Activated CD8-positive, alpha-beta T cell treated with anti-CD3 and anti-CD28 coated beads for 36 hours (primary cell): Measurements from ENCODE around the gene ST8SIA6. TPM values are rescaled to one million over a fixed set of nuclear protein-coding genes. Genes with fewer than 3 reads are reported as not detected.
"Not testable (repeated sequence)": the region's sequence is repeated elsewhere in the genome, so short reads cannot be mapped to it uniquely, and the experiment has no call there.

Experiments used
- ATAC-seq: fragments of 200-7000 bp; cut with Tn5 transposase; one replicate; pipeline ENCODE4 v1.10.0; 2021; ENCODE audit warnings: mild to moderate bottlenecking, moderate library complexity
- CTCF ChIA-PET: fragments of 350-600 bp; sonication (Branson Sonifier 250); formaldehyde crosslinking; loops from one replicate; lab custom pipeline; 2021; ENCODE audit warnings: antibody characterized with exemption; lab: Charles Lee
- POLR2A ChIA-PET: fragments of 350-600 bp; sonication (Branson Sonifier 250); formaldehyde crosslinking; loops from one replicate; lab custom pipeline; 2021; ENCODE audit warnings: antibody characterized with exemption; lab: Charles Lee
- DNase-seq: peaks from one replicate; pipeline ENCODE4 v3.0.0-alpha.2; 2020
- H3K27ac Mint-ChIP-seq: one replicate; pipeline ENCODE4 v1.8.0; 2021; ENCODE audit warnings: mild to moderate bottlenecking, mixed read lengths
- H3K27me3 Mint-ChIP-seq: one replicate; pipeline ENCODE4 v1.8.0; 2021; ENCODE audit warnings: mixed read lengths
- H3K36me3 Mint-ChIP-seq: one replicate; pipeline ENCODE4 v1.8.0; 2021; ENCODE audit warnings: low read depth, mixed read lengths
- H3K4me1 Mint-ChIP-seq: one replicate; pipeline ENCODE4 v1.8.0; 2021; ENCODE audit warnings: low read depth, mixed read lengths
- H3K4me3 Mint-ChIP-seq: one replicate; pipeline ENCODE4 v1.8.0; 2021; ENCODE audit warnings: mild to moderate bottlenecking, moderate library complexity, mixed read lengths
- H3K9me3 Mint-ChIP-seq: one replicate; pipeline ENCODE4 v1.8.0; 2021; ENCODE audit warnings: mixed read lengths
- intact Hi-C: fragments of 100-400 bp; cut with micrococcal nuclease; formaldehyde crosslinking; loops from one replicate; pipeline ENCODE4 v1.10.0; 2022
- total RNA-seq, 2 experiments: library from RNA; stranded (reverse); gene quantifications; one replicate each; pipeline ENCODE4 v1.2.3, GENCODE V29; 2021
- TF ChIP-seq, protein P1 (sequence below): fragments of 200-600 bp; IDR thresholded peaks from one replicate; pipeline ENCODE4 v1.8.0; 2022; ENCODE audit warnings: antibody characterized with exemption, mild to moderate bottlenecking

ST8SIA6 gene, protein sequence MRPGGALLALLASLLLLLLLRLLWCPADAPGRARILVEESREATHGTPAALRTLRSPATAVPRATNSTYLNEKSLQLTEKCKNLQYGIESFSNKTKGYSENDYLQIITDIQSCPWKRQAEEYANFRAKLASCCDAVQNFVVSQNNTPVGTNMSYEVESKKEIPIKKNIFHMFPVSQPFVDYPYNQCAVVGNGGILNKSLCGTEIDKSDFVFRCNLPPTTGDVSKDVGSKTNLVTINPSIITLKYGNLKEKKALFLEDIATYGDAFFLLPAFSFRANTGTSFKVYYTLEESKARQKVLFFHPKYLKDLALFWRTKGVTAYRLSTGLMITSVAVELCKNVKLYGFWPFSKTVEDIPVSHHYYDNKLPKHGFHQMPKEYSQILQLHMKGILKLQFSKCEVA
- total RNA-seq = not detected

DNA sequence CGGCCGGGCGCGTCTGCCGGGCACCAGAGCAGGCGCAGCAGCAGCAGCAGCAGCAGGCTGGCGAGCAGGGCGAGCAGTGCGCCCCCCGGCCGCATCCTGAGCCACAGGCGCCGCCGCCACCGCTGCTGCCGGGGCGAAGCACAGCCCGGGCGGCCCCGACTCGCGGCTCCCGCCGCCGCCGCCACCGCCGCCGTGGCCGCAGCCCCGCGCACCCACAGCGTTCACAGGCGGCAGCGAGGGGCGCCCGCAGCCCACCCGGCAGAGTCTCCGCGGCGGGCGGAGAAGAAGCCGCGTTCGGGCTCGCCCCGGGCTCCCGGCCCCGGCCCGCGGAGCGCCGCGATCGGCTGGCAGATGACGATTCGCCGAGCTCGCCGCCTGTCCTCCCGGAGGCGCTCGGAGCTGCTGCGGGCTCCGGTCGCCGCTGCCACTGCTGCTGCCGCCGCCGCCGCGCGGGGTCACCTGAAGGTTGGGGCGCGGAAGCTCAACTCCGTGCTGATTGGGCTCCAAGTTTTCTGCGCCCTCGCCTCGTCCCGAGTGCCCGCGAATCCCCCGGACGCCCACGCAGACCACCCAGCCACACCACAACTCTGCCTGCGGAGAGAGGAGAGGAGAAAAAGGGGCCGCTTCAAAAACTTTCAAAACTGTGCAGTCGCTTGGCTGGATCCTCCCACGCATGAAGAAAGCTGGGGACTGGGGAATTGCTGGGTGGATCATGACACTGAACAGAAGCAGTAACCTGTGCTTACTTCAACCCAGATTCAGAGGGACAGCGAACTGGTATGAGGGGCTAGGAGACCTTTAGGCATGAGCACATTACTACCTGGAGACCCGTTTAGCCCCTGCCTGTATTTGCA is at the start of gene ST8SIA6:
Gene ST8SIA6 (minus strand): TSS at position 435 of the 854 bp plus-strand sequence. CDS start 340 bp downstream, at position 95.
- Mint-ChIP-seq H3K4me3 (peak within 1 kb of the TSS; percentile 72), H3K4me1 (peaks cover 15% of the 10 kb centered on the region), H3K9me3 (peaks cover 2% of the 10 kb centered on the region), H3K27me3 (peaks cover 44% of the 10 kb centered on the region), H3K36me3 (peaks cover 2% of the 10 kb centered on the region), H3K27ac (no peak within 1 kb of the TSS)
- intact Hi-C loops = no loop called here
- peak; percentile 37 for DNase-seq
- ATAC-seq = peak; percentile 75
- TF ChIP-seq, protein P1, sequence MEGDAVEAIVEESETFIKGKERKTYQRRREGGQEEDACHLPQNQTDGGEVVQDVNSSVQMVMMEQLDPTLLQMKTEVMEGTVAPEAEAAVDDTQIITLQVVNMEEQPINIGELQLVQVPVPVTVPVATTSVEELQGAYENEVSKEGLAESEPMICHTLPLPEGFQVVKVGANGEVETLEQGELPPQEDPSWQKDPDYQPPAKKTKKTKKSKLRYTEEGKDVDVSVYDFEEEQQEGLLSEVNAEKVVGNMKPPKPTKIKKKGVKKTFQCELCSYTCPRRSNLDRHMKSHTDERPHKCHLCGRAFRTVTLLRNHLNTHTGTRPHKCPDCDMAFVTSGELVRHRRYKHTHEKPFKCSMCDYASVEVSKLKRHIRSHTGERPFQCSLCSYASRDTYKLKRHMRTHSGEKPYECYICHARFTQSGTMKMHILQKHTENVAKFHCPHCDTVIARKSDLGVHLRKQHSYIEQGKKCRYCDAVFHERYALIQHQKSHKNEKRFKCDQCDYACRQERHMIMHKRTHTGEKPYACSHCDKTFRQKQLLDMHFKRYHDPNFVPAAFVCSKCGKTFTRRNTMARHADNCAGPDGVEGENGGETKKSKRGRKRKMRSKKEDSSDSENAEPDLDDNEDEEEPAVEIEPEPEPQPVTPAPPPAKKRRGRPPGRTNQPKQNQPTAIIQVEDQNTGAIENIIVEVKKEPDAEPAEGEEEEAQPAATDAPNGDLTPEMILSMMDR = no peak
- POLR2A ChIA-PET = no interaction called here
- CTCF ChIA-PET = interaction anchor here (0.9 to 2.0 kb wide), 5 partner anchors 10 to 146 kb away, joined by 3 to 5 read pairs (median 3); no protein-coding TSS in a partner anchor

DNA sequence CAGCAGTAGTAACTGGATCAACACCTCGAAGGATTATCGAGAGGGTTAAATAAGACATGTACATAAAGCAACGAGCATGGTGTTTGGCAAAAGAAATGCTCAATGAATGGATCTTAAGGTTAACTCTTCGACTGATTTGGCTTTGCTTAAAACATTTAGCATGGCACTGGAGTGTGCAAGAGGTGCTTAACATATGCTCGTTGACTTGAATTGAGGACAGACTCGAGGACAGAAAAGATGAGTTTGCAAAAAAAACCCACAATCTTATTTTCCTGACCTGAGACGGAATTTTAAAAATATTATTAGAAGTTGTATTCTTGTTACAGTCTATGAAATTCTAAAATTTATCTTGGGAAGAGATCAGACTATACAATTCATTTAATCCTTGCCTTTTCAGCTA is 49.4 kb upstream of the ST8SIA6 start:
- no peak overlapping the region for H3K4me3 Mint-ChIP-seq
- H3K27me3 Mint-ChIP-seq = peaks cover 3% of the 10 kb centered on the region
- ATAC-seq (no peak), DNase-seq (no peak)
- H3K9me3 Mint-ChIP-seq = peaks cover 3% of the 10 kb centered on the region
- POLR2A ChIA-PET = no interaction called here
- H3K4me1 Mint-ChIP-seq = peaks cover 11% of the 10 kb centered on the region
- CTCF ChIA-PET = no interaction called here
- no peak overlapping the region for H3K27ac Mint-ChIP-seq
- TF ChIP-seq, protein P1 = no peak
- intact Hi-C loops = no loop called here
- no peaks in the 10 kb centered on the region for H3K36me3 Mint-ChIP-seq

DNA sequence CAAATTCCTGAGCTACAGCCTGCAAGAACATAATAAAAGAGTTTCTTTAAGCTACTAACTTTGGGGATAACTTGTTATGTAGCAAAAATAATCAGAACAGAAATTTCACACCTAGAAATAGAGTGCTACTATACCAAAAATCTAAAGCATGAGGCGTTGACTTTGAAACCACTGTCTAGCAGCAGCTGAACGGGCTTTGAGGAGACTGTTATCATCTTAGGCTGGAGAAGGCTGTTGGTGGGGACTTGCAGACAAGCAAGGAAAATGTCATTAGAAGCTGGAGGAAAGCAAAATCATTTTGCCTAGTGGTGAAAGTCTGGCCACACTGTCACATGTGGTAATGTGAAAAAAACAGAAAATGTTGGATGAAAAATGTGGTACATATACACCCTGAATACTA is 48.4 kb upstream of the ST8SIA6 start:
- CTCF ChIA-PET = no interaction called here
- TF ChIP-seq, protein P1 = no peak
- H3K27me3 Mint-ChIP-seq = no peaks in the 10 kb centered on the region
- intact Hi-C loops = no loop called here
- DNase-seq (no peak), ATAC-seq (no peak)
- no peak overlapping the region for H3K27ac Mint-ChIP-seq
- H3K9me3 Mint-ChIP-seq = no peaks in the 10 kb centered on the region
- H3K4me3 Mint-ChIP-seq = no peak overlapping the region
- H3K36me3 Mint-ChIP-seq = no peaks in the 10 kb centered on the region
- POLR2A ChIA-PET = no interaction called here
- peaks cover 11% of the 10 kb centered on the region for H3K4me1 Mint-ChIP-seq

DNA sequence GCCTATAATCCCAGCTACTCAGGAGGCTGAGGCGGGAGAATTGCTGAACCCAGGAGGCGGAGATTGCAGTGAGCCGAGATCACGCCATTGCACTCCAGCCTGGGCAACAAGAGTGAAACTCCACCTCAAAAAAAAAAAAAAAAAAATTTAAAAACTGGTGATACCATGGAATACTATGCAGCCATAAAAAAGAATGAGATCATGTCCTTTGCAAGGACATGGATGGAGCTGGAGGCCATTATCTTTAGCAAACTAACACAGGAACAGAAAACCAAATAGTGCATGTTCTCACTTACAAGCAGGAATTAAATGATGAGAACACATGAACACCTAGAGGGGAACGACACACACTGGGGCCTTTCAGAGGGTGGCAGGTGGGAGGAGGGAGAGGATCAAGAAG is 44.6 kb upstream of the ST8SIA6 start:
- H3K9me3 Mint-ChIP-seq, POLR2A ChIA-PET, intact Hi-C loops, H3K27me3 Mint-ChIP-seq, H3K4me3 Mint-ChIP-seq, H3K4me1 Mint-ChIP-seq, CTCF ChIA-PET, H3K27ac Mint-ChIP-seq, ATAC-seq, DNase-seq, H3K36me3 Mint-ChIP-seq: not testable (repeated sequence)

DNA sequence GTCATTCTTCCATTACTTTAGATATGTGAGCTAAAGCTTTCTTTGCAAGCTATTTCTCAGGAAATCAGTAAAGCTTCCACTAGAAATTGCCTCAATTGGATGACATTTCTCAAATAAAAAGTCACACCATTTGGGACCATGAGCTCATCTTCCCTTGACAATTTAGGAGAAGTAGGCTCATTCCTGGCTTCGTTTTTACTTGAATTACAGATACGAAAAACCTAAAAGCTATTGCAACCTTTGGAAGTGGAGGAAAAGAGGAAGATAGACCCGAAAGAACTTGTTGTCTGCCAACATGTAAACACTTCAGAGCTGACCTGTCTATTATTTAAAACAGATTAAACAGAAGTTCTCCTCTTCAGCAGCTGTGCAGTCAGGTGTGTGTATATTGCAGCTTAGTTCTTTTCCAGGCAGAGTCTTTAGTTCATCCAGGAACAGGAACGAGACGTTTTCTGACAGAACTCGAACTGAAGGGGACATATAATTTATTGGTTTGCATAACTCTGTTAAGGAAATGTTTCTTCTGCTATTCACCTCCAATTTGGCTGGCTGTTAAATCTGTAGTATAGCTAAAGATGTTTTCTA is 43.1 kb upstream of the ST8SIA6 start:
- no peak overlapping the region for H3K4me3 Mint-ChIP-seq
- no peak overlapping the region for H3K27ac Mint-ChIP-seq
- H3K9me3 Mint-ChIP-seq = no peaks in the 10 kb centered on the region
- ChIA-PET CTCF (no interaction called here), POLR2A (no interaction called here)
- H3K36me3 Mint-ChIP-seq = no peaks in the 10 kb centered on the region
- DNase-seq = no peak
- no peaks in the 10 kb centered on the region for H3K4me1 Mint-ChIP-seq
- TF ChIP-seq, protein P1 = no peak
- peaks cover 1% of the 10 kb centered on the region for H3K27me3 Mint-ChIP-seq
- intact Hi-C loops = no loop called here
- ATAC-seq = no peak
